Measurements from ENCODE around the gene NPAS3.

DNA sequence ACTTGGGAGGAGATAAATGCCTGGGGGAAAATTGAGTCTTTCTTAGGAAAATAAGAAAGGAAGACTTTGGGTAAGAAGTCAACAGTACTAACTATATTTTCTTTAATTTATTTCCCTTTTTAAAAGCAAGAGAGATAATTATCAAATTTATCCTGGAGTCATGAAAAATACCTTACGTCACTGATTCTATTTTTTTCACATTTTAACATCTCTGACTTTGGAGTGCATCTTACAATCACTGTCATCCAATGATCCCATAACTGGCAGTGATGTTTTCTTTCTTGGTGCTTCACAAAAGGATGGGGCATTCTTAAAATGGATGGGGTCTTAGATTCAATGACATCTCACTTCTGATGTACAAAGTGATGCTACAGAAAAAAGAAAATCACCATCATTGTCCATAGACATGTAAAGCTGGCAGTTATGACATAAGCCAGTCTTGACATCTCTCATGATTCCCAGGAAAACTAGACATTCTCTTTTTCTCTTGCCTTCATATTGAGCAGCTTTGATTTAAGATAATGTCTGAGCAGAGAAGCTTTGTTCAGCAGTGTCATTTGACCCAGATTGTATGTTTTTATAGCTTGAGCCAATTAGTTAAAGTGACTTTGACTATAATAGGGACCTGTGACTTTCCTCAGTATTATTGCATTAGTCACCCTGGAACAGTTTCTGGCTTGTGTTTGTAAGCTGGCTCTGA lies 776.0 kb downstream of the NPAS3 start:
- TF ChIP-seq, protein P1, sequence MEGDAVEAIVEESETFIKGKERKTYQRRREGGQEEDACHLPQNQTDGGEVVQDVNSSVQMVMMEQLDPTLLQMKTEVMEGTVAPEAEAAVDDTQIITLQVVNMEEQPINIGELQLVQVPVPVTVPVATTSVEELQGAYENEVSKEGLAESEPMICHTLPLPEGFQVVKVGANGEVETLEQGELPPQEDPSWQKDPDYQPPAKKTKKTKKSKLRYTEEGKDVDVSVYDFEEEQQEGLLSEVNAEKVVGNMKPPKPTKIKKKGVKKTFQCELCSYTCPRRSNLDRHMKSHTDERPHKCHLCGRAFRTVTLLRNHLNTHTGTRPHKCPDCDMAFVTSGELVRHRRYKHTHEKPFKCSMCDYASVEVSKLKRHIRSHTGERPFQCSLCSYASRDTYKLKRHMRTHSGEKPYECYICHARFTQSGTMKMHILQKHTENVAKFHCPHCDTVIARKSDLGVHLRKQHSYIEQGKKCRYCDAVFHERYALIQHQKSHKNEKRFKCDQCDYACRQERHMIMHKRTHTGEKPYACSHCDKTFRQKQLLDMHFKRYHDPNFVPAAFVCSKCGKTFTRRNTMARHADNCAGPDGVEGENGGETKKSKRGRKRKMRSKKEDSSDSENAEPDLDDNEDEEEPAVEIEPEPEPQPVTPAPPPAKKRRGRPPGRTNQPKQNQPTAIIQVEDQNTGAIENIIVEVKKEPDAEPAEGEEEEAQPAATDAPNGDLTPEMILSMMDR (IDR thresholded peaks at IDR 0.05 in 8 of 11, conservative IDR thresholded peaks at IDR 0.05 in 3 of 11), result no peak
- TF ChIP-seq POLR2AphosphoS5 (IDR thresholded peaks at IDR 0.05) (no peak), POLR2A (IDR thresholded peaks at IDR 0.05) (no peak)
